NCI-H1092 treated with DMSO at 0.1 percent for 48 hours (cell line): ENCODE measurements around the gene MAGI1.

ENCODE experiments used
- DNase-seq: peaks from one replicate; lab custom pipeline; 2025; lab: John Stamatoyannopoulos, UW

MAGI1 gene

DNA sequence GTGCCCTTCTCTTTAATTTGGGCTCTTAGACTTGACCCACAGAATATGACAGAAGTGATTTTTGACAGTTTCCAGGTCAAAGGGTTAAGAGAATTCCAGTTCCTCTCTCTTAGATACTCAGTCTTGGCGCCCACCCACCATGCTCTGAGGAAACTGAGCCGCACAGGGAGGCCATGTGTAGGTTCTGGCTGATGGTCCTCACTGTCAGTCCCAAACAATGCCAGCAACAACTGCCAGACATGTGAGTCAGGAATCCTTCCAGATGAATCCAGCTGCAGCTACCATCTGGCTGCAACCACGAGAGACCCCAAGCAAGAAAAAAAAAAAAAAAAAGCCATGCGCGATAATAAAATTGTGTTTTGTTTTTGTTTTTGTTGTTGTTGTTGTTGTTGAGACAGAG lies 326.6 kb downstream of the MAGI1 start:
- no peak for DNase-seq

DNA sequence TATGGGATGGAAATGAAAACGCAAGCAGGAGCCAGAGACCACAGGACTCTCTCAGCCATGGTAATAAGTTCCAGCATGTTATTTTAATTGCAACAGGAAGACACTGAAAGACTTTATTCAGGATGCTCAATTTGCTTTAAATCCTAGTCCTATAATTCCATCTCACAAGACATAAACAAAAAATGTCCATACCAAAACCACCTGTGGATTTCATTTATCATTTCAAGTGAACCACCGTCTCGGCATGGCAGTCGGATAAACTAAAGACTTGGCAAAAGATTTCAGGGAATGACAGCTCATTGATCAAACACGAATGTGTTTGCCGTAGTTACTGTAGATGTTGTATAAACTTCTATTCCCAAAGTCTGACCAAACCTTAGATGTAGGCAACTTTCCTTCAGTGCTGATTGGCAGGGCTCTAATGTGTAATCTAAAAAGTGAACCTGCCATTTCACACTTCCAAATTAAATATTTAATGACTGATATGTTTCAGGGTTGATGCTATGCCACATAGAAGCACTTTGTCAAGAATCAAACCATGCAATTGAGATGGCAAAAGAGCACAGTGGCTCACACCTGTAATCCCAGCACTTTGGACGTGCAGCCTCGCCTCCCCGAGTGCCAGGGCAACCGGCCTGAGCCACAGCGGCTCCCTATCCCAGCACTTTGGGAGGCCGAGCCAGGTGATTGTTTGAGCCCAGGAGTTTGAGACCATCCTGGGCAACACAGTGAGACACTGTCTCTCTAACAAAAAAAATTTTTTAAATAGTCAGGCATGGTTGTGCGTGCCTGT lies 331.7 kb downstream of the MAGI1 start:
- DNase-seq, result no peak

DNA sequence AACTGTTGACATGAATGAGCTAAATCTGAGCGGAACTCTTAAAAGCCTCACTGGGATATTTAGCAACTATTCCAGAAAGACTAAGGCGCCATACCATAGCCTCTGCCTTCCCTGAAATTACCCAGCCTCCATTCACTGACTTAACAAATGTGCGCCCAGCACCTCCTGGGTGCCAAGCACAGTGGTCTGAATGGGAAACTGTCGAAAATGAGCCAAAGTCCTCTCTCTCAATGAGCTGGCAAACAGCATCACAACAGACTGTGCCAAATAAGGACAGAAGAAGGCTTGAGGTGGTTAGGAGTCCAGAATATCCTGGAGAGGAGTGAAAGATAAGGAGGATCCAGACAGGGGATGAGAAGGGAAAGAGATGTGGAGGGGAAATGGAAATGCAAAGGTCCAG lies 332.4 kb downstream of the MAGI1 start:
- no peak for DNase-seq

DNA sequence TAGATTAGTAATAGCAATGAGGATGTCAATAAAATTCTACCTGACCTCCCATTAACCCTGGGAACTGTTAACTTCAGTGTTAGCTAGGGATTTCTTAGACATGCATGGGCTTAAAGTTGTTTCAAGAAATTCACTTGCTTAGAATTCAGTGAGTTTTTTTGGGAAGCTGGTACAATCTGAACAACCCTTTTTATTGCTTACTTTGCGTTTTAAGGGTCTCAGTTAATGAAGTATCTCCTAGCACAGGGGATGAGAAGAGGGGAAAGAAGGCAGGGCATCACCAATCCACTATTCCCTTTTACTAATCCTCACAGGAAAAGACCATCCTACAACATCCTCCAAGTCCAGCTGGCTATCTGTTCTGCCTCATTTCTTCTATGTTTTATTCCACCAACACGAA lies 334.9 kb downstream of the MAGI1 start:
- no peak for DNase-seq

DNA sequence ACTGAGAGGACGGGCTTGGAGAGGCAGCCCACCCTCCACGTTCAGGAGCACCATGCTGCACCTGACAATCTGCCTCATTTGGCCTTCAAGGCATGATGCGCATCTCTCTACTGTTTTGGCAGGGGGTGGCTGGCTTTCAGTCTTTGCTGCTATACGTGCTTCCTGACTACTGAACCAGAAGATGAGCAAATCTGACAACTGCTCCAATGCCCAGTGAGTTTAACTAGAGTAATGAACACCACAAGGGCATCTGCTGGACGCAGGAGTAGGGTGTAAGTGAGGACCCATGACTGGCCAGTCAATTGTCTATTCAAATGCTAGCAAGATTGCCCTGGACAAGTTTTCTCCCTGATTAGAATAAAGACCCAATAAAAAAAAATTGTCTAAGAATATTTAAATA lies 335.7 kb downstream of the MAGI1 start:
- DNase-seq, result no peak

DNA sequence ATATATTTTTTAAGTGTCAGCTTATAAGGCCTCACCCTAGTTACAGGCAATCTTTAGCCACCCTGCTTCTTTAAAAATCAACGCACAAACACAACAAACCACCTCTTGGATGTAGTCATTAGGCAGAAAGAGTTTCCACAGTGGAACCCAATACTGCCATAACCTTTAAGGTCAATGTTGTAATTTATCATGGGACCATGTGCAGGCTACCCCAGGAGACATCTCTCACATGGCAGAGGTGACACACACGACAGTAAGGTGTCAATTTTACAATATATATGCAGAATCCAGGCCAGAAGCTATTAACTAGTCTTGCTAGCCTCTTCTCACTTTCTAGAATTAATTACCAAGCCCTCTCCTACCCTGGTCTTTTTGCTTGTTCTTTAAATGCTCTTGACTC lies 336.5 kb downstream of the MAGI1 start:
- DNase-seq, result no peak

DNA sequence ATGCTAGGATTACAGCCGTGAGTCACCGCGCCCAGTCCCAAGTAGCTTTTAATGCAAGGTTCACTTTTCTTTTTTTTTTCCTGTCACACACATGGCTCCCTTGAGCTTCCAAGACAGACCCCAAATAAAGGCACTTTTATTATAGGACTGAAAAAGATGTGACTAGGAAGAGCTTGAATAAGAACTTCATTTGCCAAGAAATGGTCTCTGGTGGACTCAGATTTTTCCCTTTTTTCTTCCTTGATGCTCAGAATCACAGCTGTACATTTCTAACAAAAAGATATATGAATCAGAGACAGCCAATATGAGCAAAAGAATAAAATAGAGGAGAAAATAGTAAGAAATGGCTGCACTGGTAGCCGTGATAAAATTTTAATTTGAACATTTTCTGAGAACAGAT lies 337.2 kb downstream of the MAGI1 start:
- DNase-seq, result no peak

DNA sequence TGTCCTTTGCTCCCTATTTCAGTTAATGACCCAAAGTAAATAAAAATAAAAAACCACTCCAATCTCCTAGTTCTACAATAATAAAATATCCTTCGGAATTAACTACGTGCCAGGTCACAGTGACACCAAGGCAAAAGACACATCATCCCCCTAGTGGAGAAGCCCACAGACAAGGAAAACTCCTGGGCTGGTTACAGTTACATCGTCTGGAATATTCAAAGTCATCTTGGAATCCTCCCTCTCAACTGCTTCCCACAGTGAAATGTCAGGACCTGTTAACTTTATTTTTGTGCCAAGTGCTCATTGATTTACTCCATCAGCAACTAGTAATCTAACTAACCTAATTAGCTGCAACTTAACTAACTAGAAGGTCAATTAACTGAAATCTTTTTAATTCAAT lies 349.3 kb downstream of the MAGI1 start:
- no peak for DNase-seq

DNA sequence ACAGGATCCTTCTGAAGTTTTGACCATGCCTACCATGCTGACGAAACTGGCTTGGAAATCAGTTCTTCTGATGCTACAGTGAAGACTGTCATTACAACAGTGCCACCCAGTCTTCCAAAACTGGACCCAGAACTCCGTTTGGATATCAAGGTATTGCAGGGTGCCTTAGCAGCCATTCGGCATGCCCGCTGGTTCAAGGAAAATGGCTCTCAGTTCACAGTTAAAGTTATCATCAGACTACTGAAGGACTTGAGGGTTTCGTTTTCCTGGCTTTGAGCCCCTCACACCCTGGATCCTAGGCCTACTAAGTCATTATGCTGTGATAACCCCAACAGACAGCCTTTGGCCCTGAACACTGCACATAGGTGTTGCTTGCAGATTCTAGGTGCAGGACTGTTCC lies 351.0 kb downstream of the MAGI1 start:
- no peak for DNase-seq

DNA sequence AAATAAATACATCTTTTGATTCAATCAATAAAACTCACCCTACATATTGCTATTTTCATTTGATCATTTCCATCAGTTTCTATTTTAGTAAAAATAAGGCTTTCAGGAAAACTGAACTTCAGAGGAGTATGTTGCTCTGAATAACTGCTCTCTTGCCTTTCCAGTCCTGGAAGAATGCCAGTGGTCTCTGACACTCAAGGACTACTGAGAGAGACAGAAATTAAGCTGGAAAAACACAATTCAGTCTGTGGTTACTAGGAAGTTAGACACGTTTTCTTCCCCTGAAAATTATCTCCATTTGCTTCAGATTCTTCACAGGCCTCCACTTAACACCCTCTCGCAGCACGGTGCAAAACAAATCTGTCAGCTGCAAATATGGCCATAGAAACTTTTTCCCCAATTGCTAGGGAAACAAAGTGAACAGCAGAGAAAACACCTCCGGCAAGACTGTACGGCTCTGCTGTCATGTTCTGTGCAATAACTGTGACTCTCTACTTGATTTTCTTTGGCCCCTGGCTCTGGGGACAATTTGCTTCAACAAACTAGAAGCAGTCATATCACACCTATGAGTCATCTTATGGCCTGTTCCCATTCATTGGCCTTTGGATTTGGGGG lies 353.0 kb downstream of the MAGI1 start:
- DNase-seq, result peak; percentile 1

DNA sequence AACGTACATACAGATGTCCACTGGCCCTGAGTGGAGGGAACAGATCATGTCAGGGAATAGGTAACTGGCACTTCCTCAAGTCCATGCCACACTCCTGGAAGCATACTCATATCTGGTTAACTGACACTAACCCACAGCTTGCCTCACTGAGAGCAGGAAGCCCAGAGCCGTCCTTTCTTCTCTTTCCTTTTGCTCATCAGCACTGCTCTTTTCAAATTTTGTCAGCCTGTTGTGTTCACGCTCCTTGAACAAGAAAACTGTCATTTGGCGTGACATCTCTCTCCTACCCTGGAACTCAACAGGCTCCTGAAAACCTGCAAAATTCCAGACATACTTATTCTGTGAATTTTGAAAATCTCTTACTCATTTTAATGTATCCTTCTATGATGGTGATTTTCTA lies 360.2 kb downstream of the MAGI1 start:
- DNase-seq, result no peak

DNA sequence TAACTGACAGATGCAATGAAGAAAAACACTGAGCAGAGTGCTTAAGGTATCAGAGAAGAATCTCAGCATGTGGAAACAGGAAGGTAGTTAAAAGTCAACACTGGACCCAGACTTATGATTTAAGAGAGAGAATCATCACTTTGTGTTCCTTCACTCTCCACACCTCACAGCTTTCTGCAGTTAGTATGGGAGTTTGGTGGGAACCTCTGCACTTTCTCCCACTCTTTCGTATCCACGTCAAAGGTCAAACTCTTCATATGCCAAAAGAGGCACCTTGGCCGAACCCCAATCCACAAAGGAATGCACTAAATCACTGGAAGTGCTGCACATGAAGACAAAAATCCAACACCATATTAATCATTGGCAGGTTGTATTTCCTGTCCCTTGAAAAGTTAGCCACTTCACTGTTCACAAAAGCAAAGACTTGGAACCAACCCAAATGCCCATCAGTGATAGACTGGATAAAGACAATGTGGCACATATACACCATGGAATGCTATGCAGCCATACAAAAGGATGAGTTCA lies 361.2 kb downstream of the MAGI1 start:
- DNase-seq, result no peak

DNA sequence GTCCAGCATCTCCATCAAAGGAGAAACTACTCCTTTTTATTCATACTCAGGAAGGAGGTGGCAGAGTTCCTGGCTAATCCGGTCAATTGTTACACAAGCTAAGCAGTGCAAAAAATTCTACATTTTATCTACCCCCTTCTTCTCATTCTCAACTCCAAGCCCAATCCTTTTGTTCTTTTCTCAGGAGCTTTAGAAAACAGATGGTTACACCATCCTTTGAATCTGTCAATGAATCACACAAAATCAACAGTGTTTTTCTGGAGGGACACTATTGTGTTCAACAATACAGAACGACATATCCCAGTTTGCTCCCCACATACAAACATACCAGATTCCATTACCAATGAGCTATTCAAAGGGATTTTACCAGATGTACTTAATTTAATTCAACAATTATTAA lies 362.1 kb downstream of the MAGI1 start:
- DNase-seq, result no peak

DNA sequence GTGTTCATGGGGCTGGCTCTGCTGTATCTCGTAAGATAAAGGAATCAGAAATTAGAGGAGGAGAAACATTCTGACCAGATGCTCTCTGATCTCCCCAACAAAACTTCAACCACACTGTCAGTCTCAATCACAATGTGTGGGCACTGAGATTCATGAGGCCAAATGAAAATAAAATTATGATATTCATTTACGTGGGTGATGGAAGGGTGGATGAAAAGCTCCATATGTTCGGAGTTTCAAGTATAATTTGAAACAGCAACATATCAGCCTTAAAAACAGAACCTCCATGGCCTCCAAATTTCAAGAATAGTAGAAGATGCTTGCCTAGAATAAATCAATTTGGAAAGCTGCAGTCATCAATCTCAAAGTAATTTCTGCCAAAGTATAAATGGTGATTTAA lies 363.7 kb downstream of the MAGI1 start:
- no peak for DNase-seq

DNA sequence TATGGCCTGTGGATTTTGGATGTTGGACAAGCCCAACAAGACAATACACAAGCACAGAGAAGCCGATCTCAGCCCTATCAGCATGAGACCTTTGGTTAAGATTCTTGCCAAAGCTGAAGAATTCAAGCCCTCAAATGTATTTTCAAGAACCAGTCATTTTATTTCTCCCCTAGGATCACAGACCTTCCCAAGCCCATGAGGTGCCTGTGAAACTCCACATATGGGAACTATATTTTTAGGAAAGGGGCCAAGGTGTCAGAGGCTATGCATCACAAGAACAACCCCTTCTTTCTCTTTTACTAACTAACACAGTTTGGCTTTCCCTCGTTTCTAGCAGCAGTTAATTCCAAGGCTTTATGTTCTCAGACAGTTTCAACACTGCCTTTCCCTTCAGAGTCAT lies 364.5 kb downstream of the MAGI1 start:
- DNase-seq, result no peak

DNA sequence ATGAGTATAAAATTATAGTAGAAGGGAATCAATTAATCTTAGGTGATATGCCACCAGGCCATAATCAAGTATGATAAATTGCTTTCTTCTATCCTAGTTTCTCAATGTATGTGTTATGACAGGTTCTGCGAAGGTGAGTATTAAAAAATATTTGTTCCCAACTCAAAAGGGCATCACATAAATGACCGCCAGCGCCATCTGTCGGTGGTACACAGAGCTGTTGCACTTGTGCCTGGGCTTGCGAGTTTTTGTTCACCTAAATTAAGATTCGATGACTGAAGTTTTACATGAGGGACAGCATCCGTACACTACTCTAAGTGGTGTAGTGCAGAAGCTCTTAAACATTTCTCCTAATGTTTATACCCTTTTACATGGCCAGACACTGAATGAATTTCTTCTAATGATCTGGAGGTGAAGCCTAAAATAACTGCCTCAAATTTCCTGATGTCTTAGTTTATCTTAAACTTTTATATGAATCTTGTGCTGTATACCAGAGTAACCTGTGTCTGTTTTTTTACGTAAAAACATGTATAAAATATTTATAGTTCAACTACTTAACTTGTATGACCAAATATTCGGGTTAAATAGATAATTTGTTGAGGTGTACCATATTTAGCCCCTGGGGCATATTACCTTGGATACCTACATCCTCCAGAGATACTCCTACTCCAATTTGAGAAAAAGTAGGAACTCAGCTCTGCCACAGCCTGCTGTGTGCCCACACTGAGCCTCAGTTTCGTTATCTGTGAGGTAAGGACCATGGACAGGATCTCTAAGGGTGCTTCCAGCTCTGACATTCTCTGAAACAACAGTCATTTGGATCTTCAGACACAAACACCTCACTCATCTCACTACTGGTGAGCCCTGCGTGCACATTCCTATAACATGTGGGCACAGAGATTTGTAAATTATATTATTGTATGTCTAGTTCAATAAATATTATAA lies 365.6 kb downstream of the MAGI1 start:
- peak; percentile 26 for DNase-seq

DNA sequence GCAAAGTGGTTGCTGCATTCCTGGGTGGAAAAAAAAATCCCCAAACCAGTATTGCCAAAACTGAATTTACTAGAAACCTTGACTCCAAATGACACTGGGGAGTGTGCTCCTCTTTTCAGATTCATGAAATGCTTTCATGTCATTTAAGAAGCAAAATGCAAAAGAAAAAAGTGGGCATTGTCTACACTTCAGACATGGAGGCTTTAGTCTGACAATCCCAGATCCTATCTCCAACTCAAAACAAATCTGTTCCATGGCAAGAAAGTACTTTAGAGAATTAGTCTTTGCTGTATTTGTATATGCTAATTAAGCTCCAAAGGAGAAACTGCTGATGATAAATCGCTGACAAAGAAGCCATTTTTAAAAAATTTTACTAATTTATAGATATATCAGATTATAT lies 366.7 kb downstream of the MAGI1 start:
- DNase-seq, result no peak

DNA sequence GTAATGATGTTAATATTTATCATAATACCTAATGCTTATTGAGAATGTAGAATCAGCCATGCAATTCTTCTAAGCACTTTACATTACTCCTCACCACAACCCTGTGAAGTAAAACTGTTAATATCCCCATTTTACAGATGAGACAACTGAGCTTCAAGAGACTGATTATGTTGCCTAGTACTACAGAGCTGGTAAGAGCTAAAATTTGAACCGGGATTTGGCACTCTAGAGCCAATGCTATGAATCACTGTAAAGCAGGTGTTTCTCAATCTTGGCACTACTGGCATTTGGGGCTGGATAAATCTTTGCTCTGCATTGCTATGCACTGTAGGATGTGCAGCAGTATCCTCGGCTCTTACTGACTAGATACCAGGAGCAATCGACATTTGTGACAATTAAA lies 367.7 kb downstream of the MAGI1 start:
- DNase-seq, result no peak

DNA sequence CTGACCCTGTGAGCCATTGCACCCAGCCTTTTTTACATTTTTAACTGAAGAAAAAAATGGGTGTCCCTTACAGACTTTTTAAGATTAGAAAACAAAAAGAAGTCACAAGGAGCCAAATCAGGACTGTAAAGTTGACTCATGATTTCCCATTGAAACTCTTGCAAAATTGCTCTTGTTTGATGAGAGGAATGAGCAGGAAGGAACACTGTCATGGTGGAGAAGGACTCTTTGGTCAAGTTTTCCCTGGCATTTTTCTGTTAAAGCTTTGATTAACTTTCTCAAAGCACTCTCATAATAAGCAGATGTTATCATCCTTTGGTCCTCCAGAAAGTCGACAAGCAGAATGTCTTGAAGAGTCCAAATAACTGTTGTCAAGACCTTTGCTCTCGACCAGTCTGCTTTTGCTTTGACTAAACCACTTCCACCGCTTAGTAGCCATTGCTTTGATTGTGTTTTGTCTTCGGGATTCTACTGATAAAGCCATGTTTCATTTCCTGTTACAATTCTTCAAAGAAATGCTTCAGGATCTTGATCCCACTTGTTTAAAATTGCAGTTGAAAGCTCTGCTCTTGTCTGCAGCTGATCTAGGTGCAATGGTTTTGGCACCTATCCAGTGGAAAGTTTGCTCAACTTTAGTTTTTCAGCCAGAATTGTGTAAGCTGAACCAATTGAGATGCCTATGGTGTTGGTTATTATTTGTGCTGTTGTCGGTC lies 369.4 kb downstream of the MAGI1 start:
- no peak for DNase-seq

DNA sequence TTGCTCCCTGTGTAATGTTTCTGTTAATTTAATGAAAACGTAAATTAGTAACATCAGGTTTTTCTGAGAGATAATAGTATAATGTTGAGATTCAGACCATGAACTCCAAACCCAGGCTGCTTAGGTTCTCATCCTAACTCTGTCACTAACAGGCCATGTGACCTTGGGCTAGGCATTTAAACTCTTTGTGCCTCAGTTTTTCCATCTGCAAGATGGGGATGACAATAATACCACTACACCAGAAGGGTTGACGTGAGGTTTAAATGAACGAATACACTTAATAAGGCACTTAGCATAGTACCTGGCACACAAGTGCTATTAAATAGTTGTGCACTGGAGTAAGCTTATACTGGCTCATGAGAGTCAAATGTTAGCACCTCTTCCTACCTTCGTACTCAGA lies 370.8 kb downstream of the MAGI1 start:
- DNase-seq, result no peak

DNA sequence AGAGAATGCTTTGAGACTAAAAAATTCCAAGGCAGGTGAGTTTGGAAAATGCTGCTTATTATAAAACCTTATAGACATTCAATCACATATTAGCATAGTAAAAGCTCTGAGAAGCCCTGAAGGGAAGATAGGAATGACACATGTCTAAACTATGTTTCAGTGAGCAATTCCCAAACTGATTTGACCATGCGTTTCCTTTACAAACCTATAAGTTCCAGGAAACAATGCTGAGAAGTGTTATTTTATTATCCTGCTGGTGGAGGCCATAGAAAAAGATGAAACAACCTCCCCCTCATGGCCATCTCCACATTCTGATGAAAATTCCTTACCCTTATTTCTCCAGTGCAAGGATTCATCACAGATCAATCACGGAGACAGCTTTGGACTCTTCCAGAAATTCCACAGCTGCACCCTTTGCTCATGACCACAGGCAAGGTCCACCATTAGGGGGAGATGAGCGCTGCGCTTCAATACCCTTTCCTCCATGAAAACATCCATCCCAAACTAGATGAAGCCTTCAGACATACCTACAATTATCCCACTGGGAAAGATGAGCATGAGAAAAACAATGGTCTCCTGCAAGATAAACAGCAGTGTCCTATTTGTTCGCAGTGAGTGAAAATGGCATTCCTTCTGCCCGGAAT lies 372.1 kb downstream of the MAGI1 start:
- no peak for DNase-seq
